Measurements from ENCODE around the gene UBN1.
"Not testable (repeated sequence)": the region's sequence is repeated elsewhere in the genome, so short reads cannot be mapped to it uniquely, and the experiment has no call there.

The UBN1 gene

GRCh38 chr16:4888428-4889135 is 41.3 kb downstream of the UBN1 start:
- FAIRE-seq: no peak

DNA sequence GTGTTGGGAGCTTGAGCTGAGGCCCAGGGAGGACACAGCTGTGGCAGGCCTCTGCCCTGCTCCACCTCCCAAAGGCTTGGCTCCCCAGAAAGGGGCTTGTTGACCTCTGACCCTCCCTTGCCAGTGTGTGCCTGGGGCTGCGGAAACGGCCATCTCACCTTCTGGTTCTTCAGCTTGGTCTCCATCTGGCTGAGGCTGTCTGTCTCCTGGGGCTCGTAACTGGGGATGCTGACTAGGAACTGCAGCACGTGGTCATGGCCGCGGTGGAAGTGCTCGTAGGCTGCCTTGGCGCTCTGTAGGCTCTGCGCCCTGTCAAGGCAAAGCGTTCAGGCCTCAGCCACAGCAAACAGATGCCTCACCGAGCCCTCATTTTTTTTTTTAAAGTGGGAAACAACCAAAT is 42.7 kb downstream of the UBN1 start:
- FAIRE-seq: no peak

DNA sequence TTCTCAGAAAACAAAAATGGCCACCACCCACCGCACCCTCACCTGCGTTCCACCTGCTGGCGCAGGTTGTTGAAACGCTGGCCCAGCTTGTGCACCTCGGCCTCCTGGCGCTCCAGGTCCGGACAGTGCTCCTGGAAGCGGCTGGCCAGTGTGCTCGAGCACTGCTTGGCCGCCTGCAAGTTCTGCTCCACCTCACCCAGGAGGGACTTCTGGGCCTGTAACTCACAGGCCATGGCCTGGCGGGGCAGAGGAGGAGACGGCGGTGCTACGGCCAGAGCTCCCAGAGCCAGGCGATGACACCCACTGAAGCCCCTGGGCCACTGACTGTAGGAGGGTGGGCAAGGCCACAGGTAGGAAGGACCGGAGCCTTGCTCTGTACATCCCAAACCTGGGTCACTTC is 43.4 kb downstream of the UBN1 start:
- no peak for FAIRE-seq

DNA sequence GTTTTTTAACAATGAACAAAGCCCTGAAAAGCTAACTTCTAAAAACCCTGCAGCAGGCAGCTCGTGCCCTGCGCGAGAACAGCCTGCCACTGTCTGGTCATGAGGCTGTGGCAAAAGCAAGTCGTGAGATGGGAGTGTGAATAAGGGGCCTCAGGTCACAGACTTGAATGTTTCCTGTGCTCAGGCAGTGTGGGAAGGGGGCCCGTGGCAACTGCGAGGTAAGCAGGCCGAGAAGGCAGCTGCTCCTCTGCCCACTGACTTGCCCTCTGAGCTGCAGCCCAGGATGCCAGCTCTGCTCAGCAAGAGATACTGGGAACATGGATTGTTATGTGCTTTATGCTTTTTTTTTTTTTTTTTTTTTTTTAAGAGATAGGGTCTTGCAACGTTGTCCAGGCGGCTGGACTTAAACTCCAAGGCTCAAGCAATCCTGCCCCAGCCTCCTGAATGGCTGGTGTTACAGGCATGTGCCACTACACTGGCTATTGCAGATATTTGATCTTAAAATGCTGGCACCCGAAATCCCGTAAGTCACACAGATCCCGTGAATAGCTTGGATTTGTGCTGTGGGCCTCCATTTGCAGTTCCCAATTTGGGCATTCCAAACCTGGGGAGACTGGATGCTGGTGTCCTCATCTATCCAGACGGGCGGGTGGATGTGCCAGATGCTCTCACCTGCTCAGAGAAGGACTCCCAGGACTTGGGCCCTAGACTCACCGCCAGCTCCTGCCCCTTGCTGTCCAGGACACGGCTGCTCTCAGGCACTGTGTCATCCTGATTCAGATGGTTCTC is 44.0 kb downstream of the UBN1 start:
- no peak for FAIRE-seq

GRCh38 chr16:4891886-4892216 is 44.6 kb downstream of the UBN1 start:
- no peak for FAIRE-seq

- no peak for FAIRE-seq
Observed at GRCh38 chr16:4892361-4893102, 45.3 kb downstream of the UBN1 start.

GRCh38 chr16:4893103-4893862 is 46.0 kb downstream of the UBN1 start:
- no peak for FAIRE-seq

- FAIRE-seq: no peak
Observed at GRCh38 chr16:4894276-4895150, 47.2 kb downstream of the UBN1 start.

GRCh38 chr16:4895366-4895765 is 48.1 kb downstream of the UBN1 start:
- no peak for FAIRE-seq

DNA sequence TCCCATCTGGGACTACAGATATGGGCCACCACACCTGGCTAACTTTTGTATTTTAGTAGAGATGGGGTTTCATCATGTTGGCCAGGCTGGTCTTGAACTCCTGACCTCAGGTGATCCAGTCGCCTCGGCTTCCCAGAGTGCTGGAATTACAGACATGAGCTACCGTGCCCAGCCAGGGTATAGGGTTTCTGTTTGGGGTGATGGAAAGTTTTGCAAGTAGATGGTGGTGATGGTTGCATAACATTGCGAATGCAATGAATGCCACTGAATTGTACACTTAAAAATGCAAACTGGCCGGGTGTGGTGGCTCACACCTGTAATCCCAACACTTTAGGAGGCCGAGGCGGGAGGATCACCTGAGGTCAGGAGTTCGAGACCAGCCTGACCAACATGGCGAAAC is 49.5 kb downstream of the UBN1 start:
- not testable (repeated sequence) for FAIRE-seq

DNA sequence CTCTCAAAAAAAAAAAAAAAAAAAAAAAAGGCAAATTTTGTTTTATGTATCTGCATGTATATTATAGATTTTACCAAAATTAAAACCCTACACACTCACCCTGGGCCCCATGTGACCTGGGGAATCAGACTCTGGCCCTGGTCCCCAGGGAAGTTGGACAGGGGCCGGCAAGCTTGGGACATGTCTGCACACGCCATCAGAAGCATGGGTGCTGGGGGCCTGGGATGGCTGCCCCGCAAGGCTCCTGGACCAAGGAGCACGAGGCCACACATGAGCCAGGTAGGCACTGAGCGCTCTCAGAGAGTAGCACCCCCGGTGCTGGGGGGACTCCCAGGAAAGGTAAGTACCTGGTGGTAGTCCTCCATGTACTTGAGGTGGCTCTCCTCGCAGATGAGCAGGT is 50.0 kb downstream of the UBN1 start:
- FAIRE-seq: no peak

- no peak for FAIRE-seq
Observed at GRCh38 chr16:4898811-4899473, 51.7 kb downstream of the UBN1 start.

DNA sequence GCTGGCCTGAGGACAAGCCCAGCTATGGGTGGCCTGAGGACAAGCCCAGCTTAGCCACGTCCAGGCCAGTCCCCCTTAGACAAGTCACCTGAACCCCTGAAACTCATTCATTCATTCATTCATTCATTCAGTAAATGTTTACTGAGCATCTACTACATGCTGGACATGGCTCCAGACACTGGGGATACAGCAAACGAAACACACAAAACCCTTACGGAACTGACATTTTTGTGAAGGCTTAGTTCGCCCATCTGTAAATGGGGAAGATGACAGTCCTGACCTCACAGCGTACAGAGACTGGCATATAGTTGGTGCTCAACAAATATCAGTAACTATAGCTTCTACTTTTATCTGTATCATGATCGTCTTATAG is 52.2 kb downstream of the UBN1 start:
- FAIRE-seq: no peak

- FAIRE-seq: no peak
Observed at GRCh38 chr16:4900036-4900435, 52.8 kb downstream of the UBN1 start.

- no peak for FAIRE-seq
Observed at GRCh38 chr16:4900750-4901149, 53.5 kb downstream of the UBN1 start.

DNA sequence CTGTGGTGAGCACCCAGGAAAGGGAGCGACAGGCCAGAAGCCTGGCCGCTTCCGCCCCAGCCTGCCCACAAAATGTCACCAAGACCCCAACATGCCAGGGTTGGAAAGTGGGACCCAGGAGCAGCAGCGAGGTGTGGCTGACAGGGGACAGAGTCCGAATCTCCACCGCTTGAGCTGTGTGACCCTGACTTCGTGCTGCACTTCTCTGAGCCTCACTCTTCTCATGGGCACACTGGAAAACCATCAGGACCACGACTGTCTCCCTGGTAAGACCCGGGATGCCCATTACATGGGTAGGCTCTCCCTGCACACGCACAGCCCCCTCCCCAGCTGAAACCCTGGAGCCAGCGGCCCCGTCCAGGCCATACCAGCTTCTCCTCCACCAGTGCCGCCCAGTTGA is 54.8 kb downstream of the UBN1 start:
- FAIRE-seq: no peak

GRCh38 chr16:4904108-4904941 is 57.0 kb downstream of the UBN1 start:
- no peak for FAIRE-seq

DNA sequence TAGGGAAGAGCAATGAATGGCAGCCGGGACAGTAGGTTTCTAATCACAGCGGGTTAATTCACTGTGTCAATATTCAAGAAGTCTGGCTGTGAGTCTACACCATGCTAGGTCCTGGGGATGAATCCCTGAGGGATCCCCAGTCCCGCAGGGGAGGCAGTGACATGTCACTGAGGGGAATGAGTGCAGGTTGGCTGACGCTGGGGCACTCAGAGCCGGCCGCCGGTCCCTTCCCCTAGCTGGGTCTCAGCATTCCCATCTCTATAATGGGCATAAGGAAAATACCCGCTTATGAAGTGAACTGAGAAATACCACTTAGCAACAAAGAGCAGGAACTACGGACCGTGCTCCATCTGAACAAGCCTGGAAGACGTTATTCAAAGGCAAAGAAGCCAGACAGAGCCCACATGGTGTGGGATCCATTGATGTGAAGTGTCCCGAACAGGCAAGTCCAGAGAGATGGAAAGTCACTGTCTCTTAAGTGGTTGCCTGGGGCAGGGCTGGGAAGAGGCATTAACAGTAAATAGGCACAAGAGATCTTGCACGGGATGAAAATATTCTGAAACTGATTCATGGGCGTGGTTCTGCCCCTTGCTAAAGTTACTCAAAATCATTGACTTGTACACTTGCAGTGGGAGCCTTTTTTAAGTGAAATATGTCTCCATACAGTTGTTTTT is 57.8 kb downstream of the UBN1 start:
- FAIRE-seq: no peak

- FAIRE-seq: no peak
Observed at GRCh38 chr16:4908854-4909401, 61.6 kb downstream of the UBN1 start.

GRCh38 chr16:4909825-4910224 is 62.5 kb downstream of the UBN1 start:
- no peak for FAIRE-seq
